Activated T-helper 1 cell treated with Interleukin-2 at 50 U/mL for 16 hours (primary cell): ENCODE results near the gene SEZ6L2.
"Not testable (repeated sequence)": the region's sequence is repeated elsewhere in the genome, so short reads cannot be mapped to it uniquely, and the experiment has no call there.

ENCODE experiments used
- DNase-seq: peaks from one replicate; pipeline ENCODE4 v3.0.0-alpha.2; 2020; ENCODE audit warnings: low read depth

SEZ6L2 gene

DNA sequence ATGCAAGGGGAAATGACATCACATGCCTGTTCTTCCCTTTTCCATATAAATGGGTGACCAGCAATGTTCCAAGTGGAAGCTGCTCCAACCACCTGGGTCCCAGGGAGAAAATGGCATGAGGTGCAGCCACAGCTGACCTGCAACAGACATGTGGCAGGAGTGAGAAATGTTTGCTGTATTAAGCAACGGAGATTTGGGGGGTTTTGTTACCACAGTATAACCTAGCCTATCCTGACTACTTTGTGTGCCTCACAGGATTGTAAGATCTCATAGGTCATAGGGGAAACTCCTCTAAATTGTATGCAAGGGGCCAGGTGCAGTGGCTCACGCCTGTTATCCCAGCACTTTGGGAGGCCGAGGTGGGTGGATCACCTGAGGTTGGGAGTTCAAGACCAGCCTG, 48.4 kb downstream of the SEZ6L2 start:
- no peak for DNase-seq

DNA sequence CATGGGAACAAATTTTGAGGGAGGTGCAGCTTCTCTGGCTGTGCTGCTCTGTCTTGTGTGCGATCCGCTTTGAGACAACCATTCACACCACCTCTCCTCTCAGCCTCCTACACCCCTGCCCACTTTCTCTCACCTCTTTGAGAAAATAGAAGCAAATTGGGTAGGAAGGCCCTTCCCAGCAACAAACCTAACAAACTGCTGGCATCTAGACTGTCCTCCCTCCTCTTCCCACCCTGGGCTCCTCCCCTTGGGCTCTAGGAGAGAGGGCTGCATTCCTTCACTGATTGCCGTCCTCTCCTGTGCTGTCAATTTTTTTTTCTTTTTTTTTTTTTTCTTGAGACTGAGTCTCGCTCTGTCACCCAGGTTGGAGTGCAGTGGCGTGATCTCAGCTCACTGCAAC, 49.8 kb downstream of the SEZ6L2 start:
- DNase-seq, result no peak

DNA sequence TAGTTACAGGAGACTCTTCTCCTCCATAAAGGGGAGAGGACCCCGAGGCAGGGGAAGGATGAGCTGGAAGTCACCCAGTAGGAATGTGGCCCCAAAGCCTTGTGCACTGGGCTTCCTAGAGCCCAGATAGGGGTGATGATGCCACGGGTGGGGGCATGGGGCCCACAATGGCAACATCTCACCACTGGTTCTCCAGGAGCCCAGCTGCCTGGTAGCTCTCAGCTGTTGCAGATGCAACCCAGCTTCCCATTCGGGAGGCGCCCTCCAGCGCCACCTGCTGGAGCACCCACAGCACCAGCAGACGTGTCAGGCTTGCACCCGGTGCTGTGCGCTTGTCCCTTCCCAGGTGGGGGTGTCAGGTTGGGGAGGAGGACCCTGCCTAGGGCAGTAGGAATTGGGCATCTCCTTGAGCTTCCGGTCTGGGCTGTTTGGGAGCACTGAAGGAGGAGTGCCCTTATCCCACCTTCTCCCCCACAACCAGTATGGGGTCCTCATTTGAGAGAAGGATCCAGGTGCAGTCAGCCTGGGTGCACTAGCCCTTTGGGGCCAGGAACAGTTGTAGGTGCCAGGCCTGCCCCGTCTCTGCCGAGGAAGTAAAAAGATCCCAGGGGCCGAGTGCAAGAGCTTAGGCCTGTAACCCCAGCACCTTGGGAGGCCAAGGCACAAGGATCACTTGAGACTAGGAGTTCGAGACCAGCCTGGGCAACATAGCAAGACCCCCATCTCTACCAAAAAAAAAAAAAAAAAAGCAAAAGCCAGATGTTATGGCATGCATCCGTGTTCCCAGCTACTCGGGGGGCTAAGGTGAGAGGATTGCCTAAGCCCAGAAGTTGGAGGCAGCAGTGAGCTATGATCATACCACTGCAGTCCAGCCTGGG, 50.7 kb downstream of the SEZ6L2 start:
- peak; percentile 70 for DNase-seq

DNA sequence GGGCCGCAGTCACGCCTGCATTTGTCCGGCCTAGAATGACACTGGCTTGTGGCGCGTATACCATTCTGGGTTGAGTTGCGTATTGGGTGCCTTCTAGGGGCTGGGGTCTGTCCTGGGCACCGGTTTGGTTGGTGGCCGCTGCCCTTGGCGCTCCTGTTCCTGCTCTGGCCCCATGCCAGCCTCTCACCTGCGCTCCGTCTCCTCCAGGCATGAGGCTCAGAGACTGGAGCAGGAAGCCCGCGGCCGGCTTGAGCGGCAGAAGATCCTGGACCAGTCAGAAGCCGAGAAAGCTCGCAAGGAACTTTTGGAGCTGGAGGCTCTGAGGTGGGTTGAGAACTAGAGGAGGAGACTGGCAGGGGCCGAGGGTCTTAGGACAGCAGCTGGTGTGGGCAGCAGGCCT, 53.7 kb downstream of the SEZ6L2 start:
- no peak for DNase-seq

DNA sequence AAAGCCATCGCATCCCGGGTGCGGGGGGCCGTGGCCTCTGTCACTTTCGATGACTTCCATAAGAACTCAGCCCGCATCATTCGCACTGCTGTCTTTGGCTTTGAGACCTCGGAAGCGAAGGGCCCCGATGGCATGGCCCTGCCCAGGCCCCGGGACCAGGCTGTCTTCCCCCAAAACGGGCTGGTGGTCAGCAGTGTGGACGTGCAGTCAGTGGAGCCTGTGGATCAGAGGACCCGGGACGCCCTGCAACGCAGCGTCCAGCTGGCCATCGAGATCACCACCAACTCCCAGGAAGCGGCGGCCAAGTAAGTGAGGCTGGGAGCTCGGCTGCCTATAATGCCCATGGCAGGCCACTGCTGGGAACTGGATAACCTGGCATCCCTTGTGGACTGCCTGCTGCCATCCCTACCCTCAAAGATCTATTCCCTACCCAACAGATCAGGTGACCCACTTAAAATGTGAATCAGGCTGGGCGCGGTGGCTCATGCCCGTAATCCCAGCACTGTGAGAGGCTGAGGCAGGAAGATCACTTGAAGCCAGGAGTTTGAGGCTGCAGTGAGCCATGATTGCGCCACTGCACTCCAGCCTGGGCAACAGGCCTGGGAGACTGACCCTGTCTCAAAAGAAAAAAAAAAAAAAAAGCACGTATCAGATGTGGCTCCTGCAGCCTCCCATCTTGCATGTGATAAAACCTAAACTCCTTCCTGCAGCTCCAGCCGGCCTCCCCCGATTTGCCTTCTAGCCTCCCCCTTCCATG, 54.6 kb downstream of the SEZ6L2 start:
- DNase-seq, result no peak

DNA sequence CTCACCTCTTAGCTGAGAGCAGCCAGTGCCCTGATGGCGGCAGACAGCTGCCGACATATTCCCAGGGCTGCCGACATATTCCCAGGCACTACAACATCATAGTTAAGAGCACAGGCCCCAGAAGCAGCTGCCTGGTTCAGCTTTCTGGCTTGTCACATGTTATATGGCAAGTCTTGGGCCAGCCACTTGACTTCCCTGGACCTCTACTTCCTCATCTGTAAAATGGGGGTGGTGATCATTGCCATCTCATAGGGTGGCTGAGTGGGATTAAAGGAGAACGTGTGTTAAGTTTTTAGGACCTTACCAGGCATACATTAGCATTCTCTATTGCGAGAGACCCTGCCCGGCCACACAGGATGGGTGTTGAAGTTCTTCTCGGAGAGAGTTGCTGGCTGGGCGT, 55.4 kb downstream of the SEZ6L2 start:
- DNase-seq, result no peak

DNA sequence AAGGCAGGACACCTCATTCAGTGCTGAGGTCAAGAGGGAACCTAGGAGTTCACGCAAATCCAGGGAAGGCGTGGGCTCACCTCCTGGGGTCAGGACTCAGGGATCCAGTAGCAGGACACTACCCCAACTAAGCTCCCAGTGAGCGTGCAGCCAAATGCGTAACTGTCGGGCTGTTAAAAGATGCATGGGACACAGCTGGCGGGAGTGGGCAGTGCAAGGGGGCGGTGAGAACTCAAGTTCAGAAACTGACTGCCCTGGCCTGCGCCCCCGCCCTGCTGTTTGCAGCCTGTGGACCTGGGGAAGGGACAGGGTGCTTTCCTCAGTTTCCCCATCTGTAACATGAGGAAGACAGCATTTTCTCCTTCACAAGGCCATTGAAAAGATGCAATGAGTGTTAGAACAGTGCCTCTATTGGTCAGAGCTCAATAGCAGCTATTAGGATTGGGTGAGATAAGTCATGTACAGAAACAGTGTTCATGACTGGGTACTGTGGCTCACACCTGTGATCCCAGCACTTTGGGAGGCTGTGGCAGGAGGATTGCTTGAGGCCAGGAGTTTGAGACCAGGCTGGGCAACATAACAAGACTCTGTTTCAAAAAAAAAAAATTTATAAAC, 56.5 kb downstream of the SEZ6L2 start:
- no peak for DNase-seq

DNA sequence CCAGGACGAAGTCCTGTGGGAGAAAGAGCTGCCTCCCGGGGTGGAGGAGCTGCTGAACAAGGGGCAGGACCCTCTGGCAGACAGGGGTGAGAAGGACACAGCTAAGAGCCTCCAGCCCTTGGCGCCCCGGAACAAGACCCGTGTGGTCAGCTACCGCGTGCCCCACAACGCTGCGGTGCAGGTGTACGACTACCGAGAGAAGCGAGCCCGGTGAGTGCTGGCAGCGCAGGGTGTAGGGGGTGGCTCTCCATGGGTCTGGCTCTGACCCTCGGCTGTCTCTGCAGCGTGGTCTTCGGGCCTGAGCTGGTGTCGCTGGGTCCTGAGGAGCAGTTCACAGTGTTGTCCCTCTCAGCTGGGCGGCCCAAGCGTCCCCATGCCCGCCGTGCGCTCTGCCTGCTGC, 57.7 kb downstream of the SEZ6L2 start:
- no peak for DNase-seq

DNA sequence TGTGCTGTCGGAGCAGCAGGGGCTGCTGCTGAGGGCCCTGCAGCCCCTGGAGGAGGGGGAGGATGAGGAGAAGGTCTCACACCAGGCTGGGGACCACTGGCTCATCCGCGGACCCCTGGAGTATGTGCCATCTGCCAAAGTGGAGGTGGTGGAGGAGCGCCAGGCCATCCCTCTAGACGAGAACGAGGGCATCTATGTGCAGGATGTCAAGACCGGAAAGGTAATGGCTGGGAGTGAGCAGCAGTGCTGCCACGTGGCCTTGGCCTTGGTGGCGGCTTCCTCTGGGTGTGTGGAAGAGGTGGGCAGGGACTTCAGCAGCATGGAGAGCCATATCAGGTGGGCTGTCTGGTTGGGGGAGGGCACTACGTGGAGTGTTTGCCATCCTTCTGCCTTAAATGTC, 59.1 kb downstream of the SEZ6L2 start:
- no peak for DNase-seq

DNA sequence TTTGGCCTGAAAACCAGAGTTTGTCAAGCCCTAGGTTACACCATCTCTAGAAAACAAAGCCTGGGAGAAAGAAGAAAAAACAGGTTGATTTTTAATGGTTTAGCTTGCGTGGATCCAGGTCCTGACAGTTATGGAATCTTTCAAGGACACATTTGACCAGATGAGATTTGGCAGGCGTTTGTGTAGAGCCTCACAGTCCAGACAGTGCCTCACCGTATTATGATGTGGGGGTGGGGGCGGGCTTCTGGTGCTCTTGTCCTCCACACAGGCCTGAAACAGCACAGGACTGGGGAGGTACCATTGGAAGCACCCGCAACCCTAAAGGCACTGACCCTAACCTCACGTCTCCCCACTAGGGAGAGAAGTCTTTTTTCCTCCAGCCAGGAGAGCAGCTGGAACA, 59.5 kb downstream of the SEZ6L2 start:
- no peak for DNase-seq

DNA sequence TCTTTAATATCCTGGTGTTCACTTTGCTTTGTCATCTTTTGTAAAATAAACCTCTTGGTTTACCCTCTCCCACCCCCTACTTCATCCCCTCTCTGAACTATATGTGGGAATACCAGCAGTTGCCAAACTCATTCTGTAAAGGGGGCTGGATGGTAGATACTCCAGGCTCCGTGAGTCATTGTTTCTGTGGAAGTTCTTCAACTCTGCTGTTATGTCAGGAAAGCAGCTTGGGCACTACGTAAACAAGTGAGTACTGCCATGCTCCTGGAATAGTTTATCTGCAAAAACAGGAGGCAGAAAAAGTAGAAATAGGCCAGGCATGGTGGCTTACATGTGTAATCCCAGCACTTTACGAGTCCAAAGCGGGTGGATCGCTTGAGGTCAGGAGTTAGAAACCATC, 61.5 kb downstream of the SEZ6L2 start:
- no peak for DNase-seq

DNA sequence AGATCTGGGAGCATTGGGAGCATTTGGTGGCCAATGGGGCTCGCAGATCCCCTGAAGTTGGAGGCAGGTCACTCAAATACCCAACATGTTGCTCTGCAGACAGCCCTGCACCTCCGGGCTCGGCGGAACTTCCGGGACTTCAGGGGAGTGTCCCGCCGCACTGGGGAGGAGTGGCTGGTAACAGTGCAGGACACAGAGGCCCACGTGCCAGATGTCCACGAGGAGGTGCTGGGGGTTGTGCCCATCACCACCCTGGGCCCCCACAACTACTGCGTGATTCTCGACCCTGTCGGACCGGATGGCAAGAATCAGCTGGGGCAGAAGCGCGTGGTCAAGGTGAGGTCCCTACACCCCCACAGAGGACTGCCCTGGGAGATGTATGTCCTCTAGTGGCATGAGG, 62.7 kb downstream of the SEZ6L2 start:
- DNase-seq, result no peak

DNA sequence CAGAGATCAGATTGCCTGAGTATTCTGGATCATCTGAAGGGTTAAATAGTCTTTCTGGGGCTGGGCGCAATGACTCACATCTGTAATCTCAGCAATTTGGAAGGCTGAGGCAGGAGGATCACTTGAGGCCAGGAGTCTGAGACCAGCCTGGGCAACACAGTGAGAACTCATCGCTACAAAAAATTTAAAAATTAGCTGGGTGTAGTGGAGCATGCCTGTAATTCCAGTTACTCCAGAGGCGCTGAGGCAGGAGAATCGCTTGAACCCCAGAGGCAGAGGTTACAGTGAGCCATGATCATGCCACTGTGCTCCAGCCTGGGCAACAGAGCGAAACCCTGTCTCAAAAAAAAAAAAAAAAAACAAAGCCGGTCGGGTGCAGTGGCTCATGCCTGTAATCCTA, 63.4 kb downstream of the SEZ6L2 start:
- no peak for DNase-seq

DNA sequence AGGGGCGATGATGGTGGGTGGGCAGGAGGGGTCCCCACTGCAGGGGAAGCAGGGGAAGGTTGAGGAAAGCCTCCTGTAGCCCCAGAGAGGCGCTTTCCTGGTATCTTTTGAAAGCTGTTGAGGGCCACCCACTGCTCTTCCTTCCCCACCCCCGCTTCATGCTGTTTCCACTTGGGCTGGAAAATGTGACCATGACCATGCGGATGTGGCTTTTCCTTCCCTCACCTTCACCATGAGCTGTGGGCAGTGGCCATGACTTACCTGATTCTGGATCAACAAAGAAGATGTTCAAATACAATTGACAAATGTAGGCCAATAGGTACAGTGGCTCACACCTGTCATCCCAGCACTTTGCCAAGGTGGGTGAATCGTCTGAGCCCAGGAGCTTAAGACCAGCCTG, 65.3 kb downstream of the SEZ6L2 start:
- no peak for DNase-seq

DNA sequence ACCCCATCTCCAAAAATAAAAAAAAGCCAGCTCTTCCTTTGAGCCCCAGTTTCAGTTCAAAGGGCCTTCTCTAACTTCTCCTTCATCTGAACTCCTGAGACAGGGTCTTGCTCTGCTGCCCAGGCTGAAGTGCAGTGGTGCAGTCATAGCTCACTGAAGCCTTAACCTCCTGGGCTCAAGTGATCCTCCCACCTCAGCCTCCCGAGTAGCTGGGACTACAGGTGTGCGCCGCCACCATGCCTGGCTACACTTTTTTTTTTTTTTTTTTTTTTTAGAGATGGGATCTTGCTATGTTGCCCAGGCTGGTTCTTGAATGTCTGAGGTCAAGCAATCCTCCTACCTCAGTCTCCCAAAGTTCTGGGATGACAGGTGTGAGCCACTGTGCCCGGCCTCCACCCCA, 66.1 kb downstream of the SEZ6L2 start:
- not testable (repeated sequence) for DNase-seq

DNA sequence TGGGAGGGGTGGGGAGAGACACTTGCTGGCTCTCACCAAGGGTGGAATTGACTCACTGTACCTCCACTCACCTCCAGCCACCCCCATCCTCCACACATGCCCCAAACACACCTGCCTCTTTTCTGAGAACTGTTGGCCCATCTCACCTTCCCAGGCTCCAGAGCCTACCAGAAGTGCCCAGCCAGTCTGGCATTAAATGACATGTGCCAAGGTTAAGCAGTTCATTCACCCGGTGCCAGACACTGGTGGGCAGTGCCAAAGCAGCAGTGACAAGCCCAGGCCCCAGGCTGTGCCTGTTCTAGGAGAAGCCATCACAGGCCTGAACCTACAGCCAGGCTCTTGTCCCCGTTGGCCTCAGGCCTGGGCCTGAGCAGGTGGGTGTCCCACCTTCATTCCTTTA, 67.9 kb downstream of the SEZ6L2 start:
- no peak for DNase-seq

DNA sequence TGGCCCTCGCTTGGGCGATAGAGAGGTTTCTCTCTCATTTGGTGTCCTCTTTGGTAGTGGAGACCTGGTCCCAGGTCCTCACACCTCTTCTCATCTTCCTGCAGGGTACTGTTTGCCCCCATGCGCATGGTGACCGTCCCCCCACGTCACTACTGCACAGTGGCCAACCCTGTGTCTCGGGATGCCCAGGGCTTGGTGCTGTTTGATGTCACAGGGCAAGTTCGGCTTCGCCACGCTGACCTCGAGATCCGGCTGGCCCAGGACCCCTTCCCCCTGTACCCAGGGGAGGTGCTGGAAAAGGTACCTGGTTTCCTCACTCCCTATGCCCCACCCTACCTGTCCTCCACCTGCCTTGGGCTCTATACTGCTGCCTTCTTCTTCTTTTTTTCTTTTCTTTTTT, 68.6 kb downstream of the SEZ6L2 start:
- no peak for DNase-seq

DNA sequence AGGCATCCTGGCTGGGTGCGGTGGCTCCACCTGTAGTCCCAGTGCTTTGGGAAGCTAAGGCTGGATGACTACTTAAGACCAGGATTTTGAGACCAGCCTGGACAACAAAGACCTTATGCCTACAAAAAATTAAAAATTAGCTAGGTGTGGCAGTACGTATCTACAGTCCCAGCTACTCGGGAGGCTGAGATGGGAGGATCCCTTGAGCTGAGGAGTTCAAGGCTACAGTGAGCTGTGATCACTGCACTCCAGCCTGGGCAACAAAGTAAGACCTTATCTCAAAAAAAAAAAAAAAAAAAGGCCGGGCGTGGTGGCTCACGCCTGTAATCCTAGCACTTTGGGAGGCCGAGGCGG, 73.0 kb downstream of the SEZ6L2 start:
- no peak for DNase-seq

DNA sequence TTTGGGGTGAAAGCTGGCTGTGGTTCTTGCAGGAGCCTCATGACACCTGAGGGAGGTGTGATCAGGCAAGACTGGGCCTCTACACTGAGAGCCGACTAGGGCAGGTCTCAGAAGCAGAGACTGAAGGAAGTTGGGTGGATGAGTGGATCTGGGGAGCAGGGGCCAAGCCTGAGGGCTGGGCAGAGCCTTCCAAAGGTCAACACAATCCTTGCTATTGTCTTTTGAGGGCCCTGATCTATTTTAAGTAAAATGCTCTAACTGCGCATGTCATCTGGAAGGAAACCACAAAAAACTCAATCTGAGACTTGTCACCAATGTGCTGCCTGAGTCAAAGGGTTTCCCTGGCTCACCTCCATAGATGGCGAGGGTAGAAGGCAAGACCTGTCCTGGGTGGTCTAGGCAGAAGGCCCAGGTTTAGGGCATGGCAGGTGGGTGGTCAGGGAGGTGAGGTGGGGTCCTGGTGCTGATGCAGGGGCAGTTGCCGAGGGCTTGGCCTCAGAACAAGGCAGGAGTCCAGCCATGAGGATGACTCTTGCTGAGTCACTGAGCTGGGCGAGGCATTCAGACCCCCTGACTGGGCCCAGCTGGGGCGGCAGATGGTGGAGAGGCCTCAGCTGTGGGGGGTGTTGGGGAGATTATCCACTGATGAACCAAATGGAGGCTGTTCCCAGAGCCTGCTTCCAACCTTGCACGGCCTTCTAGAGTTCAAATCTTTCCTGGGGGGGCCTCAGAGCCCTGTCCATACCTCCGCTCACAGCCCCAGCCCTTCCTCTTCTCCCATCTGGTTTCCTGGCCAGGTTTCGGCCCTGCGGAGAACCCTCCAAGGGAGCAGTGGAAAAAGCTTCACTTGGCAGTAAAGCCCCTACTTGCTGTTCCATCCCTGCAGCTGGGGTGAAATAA, 74.0 kb downstream of the SEZ6L2 start:
- no peak for DNase-seq

DNA sequence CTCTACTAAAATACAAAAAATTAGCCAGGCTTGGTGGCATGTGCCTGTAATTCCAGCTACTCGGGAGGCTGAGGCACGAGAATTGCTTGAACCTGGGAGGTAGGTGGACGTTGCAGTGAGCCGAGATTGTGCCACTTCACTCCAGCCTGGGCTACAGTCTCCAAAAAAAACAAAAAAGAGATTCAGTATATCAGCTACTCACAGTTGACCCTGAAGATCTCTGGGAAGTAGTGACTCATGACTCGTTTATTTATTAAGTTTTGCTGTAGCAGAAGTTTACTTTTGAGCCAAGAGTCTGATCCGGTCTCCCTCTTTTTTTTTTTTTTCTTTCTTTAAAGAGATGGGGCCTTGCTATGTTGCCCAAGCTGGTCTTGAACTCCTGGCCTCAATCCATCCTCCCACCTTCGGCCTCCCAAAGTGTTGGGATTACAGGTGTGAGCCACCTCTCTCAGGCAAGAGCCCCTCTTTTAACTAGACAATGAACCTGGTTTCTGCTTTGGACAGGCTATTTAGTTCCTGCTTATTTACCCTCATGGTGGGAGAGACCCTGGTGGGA, 74.7 kb downstream of the SEZ6L2 start:
- no peak for DNase-seq

DNA sequence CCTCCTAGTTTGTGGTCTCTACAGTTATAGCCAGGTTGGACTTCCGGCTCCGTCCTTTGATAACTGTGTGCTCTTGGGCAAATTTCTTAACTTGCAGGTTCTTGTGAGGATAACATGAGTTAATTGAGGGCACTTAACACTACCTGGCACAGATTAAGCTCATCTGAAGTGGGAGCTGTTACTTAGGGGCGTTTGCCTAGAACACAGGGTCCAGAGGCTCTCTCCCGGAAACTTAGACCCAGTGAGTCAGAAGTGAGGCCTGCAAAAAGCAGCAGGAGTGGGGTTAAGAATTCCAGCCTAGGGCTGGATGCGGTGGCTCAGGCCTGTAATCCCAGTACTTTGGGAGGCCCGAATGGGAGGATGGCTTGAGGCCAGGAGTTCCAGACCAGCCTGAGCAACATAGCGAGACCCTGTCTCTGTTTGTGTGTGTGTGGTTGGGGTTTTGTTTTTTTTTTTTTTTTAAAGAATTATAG, 77.7 kb downstream of the SEZ6L2 start:
- DNase-seq, result no peak
